Neuron (in vitro differentiated cells): Measurements from ENCODE around the gene LCN10.
A peak's percentile ranks its signal among the peaks of the same experiment; 100 is the strongest.
"Not testable (repeated sequence)": the region's sequence is repeated elsewhere in the genome, so short reads cannot be mapped to it uniquely, and the experiment has no call there.

Experiments
- H2AFZ ChIP-seq: one replicate; pipeline ENCODE4 v1.6.1; 2013; ENCODE audit warnings: low read depth, mild to moderate bottlenecking, inconsistent platforms, low read length, moderate library complexity
- H3K27me3 ChIP-seq: one replicate; pipeline ENCODE4 v1.6.1; 2013; ENCODE audit warnings: low read length; ENCODE audit not compliant: insufficient read depth
- H3K36me3 ChIP-seq: one replicate; pipeline ENCODE4 v1.6.1; 2013; ENCODE audit warnings: low read length; ENCODE audit not compliant: insufficient read depth
- H3K4me1 ChIP-seq: one replicate; pipeline ENCODE4 v1.6.1; 2013; ENCODE audit warnings: low read length; ENCODE audit not compliant: insufficient read depth
- H3K4me3 ChIP-seq: 2 replicates; pipeline ENCODE4 v1.5.1; 2013; ENCODE audit warnings: mild to moderate bottlenecking, low read length, moderate library complexity
- H3K9me3 ChIP-seq: one replicate; pipeline ENCODE4 v1.6.1; 2013; ENCODE audit warnings: low read length

Gene LCN10

GRCh38 chr9:136742591-136743391 lies at the start of gene LCN10:
LCN10 (minus strand) TSS chr9:136742940; CDS start chr9:136742903, 37 bp downstream.
- no peaks in the 10 kb centered on the region for H3K36me3 ChIP-seq
- H3K4me3 ChIP-seq, result no peak within 1 kb of the TSS
- H3K27me3 ChIP-seq, result peaks cover 42% of the 10 kb centered on the region
- H2AFZ ChIP-seq, result no peak within 1 kb of the TSS
- H3K4me1 ChIP-seq, result peaks cover 5% of the 10 kb centered on the region
- H3K9me3 ChIP-seq, result peaks cover 10% of the 10 kb centered on the region

- no peaks in the 10 kb centered on the region for H3K9me3 ChIP-seq
- peaks cover 21% of the 10 kb centered on the region for H3K4me1 ChIP-seq
- peak overlapping the region; percentile 31 for H2AFZ ChIP-seq
- H3K36me3 ChIP-seq, result peaks cover 13% of the 10 kb centered on the region
- H3K27me3 ChIP-seq, result no peaks in the 10 kb centered on the region
- peak overlapping the region; percentile 79 for H3K4me3 ChIP-seq
Measured at GRCh38 chr9:136791516-136792276, 49.0 kb upstream of the LCN10 start.

DNA sequence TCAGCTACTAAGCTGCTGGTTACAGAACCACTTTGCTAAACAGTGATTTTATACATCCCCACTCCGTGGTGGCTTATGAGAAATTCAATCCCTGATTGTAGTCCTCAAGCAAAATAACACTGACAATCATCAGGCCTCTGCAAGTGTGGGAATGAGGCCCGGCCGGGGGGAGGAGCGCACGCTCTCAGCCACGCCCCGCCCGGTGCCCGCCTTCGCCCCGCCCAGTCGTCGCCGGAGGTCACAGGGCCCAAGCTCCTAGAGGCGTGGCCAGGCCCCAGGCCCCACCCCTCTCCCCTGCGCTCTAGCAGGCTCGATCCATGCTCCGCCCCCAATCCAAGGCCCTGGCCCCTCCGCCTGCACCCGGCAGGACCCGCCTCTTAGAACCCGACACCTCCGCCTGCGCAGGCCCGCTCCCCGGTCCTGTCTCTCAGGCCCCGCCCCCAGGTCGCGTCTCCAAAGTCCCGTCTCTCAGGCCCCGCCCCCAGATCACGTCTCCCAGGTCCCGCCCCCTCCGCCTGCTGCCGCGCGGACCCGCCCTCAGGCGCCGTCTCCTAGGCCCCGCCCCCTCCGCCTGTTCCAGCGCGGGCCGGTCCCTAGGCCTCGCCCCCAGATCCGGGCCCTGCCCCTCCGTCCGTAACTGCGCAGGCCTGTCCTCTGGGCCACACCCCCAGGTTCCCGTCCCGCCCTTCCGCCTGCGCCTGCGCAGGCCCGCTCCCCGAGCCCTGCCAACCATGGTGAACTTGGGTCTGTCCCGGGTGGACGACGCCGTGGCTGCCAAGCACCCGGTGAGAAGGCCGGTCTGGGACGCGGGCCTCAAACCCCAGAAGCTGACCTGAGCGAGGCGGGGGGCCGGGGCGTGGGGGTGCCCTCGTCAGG lies 48.1 kb upstream of the LCN10 start, which contains the start of gene TMEM141:
TSS of gene TMEM141 (plus strand) at position 705 of the 876 bp plus-strand sequence. CDS start at position 732, 27 bp downstream.
- H3K9me3 ChIP-seq, result no peaks in the 10 kb centered on the region
- no peaks in the 10 kb centered on the region for H3K27me3 ChIP-seq
- peaks cover 13% of the 10 kb centered on the region for H3K36me3 ChIP-seq
- H3K4me3 ChIP-seq, result peak within 1 kb of the TSS; percentile 79
- H3K4me1 ChIP-seq, result peaks cover 13% of the 10 kb centered on the region
- H2AFZ ChIP-seq, result peak within 1 kb of the TSS; percentile 53

GRCh38 chr9:136789523-136789937 lies 46.8 kb upstream of the LCN10 start:
- Histone ChIP-seq H3K27me3 (no peaks in the 10 kb centered on the region), H3K4me1 (peaks cover 17% of the 10 kb centered on the region), H2AFZ (no peak overlapping the region), H3K4me3 (no peak overlapping the region), H3K9me3 (no peaks in the 10 kb centered on the region), H3K36me3 (peaks cover 13% of the 10 kb centered on the region)

- H3K9me3 ChIP-seq, H2AFZ ChIP-seq, H3K27me3 ChIP-seq, H3K4me3 ChIP-seq: not testable (repeated sequence)
- Histone ChIP-seq H3K4me1 (peaks cover 17% of the 10 kb centered on the region), H3K36me3 (peaks cover 13% of the 10 kb centered on the region)
Measured at GRCh38 chr9:136788644-136789522, 46.1 kb upstream of the LCN10 start.

DNA sequence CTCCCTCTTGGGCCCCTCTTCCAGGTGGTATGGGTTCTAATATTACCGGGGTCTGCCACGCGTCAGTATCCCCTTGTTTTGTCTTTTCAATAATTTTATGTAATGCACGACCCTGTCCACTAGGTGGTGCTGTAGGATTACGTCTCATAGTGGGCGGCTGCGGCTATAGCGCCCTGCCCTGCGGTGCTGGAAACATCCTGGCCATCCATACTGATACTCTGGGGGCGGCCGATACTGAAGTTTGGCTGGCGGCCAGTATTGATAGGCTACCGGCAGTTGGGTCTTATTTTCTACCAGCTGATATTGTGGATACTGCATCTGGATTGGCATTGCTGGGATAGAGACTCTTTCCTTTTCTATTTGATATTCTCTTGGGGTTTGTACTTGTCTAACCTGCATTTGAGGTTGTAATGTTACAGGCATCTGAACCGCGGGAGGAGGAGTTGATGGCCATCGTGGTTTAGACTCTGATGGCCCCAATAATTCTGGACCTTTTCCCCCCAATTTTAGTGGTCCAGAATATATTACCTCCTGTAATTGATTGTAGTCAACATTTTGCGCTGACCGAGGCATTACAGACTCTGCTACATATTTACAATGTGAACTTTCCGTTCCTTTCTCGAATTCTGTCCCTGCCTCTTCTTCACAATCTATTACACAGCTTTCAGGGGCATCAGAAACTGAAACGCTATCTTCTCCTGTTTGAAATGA lies 45.1 kb upstream of the LCN10 start:
- H2AFZ ChIP-seq, result no peak overlapping the region
- peaks cover 5% of the 10 kb centered on the region for H3K36me3 ChIP-seq
- H3K9me3 ChIP-seq, result no peaks in the 10 kb centered on the region
- H3K4me1 ChIP-seq, result peaks cover 17% of the 10 kb centered on the region
- H3K27me3 ChIP-seq, result peaks cover 3% of the 10 kb centered on the region
- no peak overlapping the region for H3K4me3 ChIP-seq

GRCh38 chr9:136786983-136787382 lies 44.2 kb upstream of the LCN10 start:
- not testable (repeated sequence) for H3K27me3 ChIP-seq, H3K4me3 ChIP-seq, H2AFZ ChIP-seq, H3K9me3 ChIP-seq, H3K36me3 ChIP-seq
- H3K4me1 ChIP-seq, result peaks cover 17% of the 10 kb centered on the region

DNA sequence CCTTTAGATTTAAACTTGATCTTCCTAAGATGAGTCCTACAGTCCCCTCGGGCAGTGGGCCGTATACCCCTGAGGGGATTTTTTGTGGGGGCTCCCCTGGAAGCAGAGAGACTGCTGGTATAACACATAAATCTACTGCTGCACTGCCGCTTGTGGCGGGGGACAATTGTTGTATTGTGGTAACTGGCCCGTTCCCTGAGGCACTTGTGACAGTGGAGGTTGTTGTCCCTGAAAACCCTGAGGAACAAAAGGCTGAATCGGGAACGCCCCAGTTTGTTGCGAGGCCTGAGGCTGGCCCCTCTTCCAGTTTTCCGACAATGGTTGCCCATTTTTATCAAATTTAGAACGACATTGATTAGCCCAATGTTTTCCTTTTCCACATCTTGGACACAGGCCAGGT lies 43.7 kb upstream of the LCN10 start:
- peaks cover 5% of the 10 kb centered on the region for H3K27me3 ChIP-seq
- H3K4me1 ChIP-seq, result peaks cover 17% of the 10 kb centered on the region
- no peak overlapping the region for H2AFZ ChIP-seq
- no peaks in the 10 kb centered on the region for H3K9me3 ChIP-seq
- no peak overlapping the region for H3K4me3 ChIP-seq
- no peaks in the 10 kb centered on the region for H3K36me3 ChIP-seq

DNA sequence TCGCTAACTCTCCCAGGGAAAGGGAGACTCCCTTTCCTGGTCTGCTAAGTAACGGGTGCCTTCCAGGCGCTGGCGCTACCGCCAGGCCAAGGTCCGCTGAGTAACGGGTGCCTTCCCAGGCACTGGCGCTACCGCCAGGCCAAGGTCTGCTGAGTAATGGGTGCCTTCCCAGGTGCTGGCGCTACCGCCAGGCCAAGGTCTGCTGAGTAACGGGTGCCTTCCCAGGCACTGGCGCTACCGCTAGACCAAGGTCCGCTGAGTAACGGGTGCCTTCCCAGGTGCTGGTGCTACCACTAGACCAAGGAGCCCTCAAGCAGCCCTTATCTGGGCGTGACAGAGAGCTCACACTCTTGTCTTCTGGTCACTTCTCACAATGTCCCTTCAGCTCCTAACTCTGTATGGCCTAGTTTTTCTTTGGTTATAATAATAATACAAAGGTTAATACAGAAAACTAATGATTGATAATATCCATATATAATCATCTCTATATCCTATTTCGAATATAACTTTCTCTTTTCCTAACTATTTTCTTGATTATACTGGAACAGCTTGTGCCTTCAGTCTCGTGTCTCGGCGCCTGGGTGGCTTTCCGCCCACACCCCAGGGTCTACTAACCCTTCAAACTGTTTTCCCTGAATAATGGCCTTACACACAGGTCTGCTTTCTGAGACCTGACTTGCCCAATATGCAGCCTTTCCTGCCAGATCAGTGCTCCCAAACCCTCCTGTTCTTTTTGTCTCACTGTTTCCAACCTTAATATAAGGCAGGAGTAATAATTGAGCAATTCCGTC lies 43.0 kb upstream of the LCN10 start:
- peaks cover 17% of the 10 kb centered on the region for H3K4me1 ChIP-seq
- H3K36me3 ChIP-seq, H2AFZ ChIP-seq, H3K27me3 ChIP-seq, H3K4me3 ChIP-seq, H3K9me3 ChIP-seq: not testable (repeated sequence)

GRCh38 chr9:136784997-136785361 lies 42.2 kb upstream of the LCN10 start:
- Histone ChIP-seq H3K4me3 (no peak overlapping the region), H3K27me3 (peaks cover 10% of the 10 kb centered on the region), H2AFZ (no peak overlapping the region)

DNA sequence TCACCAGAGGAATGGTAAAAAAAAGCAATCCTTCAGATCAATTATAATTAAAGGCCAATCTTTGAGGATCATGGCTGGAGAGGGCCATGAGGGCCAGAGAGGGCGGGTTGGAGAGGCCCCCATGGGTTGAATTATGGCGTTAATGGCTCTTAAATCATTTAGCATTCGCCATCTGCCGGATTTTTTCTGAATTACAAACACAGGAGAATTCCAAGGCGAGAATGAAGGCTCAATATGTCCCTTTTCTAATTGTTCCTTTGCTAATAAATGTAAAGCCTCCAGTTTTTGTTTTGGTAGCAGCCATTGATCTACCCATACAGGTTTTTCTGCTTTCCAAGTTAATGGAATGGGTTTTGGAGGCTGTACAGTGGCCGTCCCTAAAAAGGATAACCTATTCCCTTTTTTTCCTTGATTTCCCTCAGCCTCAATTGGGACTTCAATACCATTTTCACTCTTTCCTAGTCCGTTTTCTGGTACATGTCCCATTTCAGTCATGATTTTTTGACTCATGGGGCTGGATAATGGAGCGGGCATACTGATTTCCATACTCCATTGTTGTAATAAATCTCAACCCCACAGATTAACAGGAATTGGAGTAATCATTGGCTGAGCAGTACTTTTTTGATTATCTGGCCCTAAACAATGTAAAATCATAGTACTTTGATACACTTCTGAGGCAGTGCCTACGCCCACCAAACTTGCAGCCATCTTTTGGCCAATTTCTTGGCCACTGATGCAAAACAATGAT lies 41.7 kb upstream of the LCN10 start:
- no peaks in the 10 kb centered on the region for H3K9me3 ChIP-seq
- H3K4me1 ChIP-seq, result peaks cover 10% of the 10 kb centered on the region
- H2AFZ ChIP-seq, result no peak overlapping the region
- peaks cover 10% of the 10 kb centered on the region for H3K27me3 ChIP-seq
- no peaks in the 10 kb centered on the region for H3K36me3 ChIP-seq
- no peak overlapping the region for H3K4me3 ChIP-seq

More at GRCh38 chr9:136784997-136785361, 42.2 kb upstream of the LCN10 start:
- Histone ChIP-seq H3K9me3 (no peaks in the 10 kb centered on the region), H3K4me1 (peaks cover 11% of the 10 kb centered on the region), H3K36me3 (no peaks in the 10 kb centered on the region)
